Measurements from ENCODE around the gene BCAS3.
"Not testable (repeated sequence)": the region's sequence is repeated elsewhere in the genome, so short reads cannot be mapped to it uniquely, and the experiment has no call there.

BCAS3 gene

GRCh38 chr17:61331886-61332285 lies 654.2 kb downstream of the BCAS3 start:
- no peak for DNase-seq

GRCh38 chr17:61333136-61333535 lies 655.5 kb downstream of the BCAS3 start:
- DNase-seq: no peak

- DNase-seq: no peak
Measured at GRCh38 chr17:61334673-61335072, 657.0 kb downstream of the BCAS3 start.

GRCh38 chr17:61335105-61335844 lies 657.6 kb downstream of the BCAS3 start:
- no peak for DNase-seq

GRCh38 chr17:61335845-61336655 lies 658.4 kb downstream of the BCAS3 start:
- no peak for DNase-seq

GRCh38 chr17:61337290-61337689 lies 659.6 kb downstream of the BCAS3 start:
- no peak for DNase-seq

- peak; percentile 22 for DNase-seq
Measured at GRCh38 chr17:61338000-61338798, 660.5 kb downstream of the BCAS3 start.

GRCh38 chr17:61338874-61339478 lies 661.3 kb downstream of the BCAS3 start:
- no peak for DNase-seq

GRCh38 chr17:61340431-61341209 lies 663.0 kb downstream of the BCAS3 start:
- DNase-seq: no peak

GRCh38 chr17:61343576-61343975 lies 665.9 kb downstream of the BCAS3 start:
- DNase-seq: no peak

GRCh38 chr17:61345061-61345460 lies 667.4 kb downstream of the BCAS3 start:
- no peak for DNase-seq

GRCh38 chr17:61345825-61346666 lies 668.4 kb downstream of the BCAS3 start:
- DNase-seq: no peak

GRCh38 chr17:61349350-61349749 lies 671.7 kb downstream of the BCAS3 start:
- DNase-seq: no peak

GRCh38 chr17:61351745-61352407 lies 674.2 kb downstream of the BCAS3 start:
- no peak for DNase-seq

- no peak for DNase-seq
Measured at GRCh38 chr17:61352408-61352770, 674.7 kb downstream of the BCAS3 start.

GRCh38 chr17:61352781-61353491 lies 675.3 kb downstream of the BCAS3 start:
- no peak for DNase-seq

GRCh38 chr17:61353615-61354014 lies 676.0 kb downstream of the BCAS3 start:
- DNase-seq: no peak

- DNase-seq: no peak
Measured at GRCh38 chr17:61354895-61355874, 677.5 kb downstream of the BCAS3 start.

- not testable (repeated sequence) for DNase-seq
Measured at GRCh38 chr17:61357061-61357460, 679.4 kb downstream of the BCAS3 start.

Data from 8988T (cell line).